HAP-1 (cell line): Measurements from ENCODE around the gene MEN1.
A peak's percentile ranks its signal among the peaks of the same experiment; 100 is the strongest.

Source experiments
- DNase-seq, 2 experiments: peaks; one replicate each; pipeline ENCODE4 v3.0.0-alpha.2; 2016 to 2020; ENCODE audit warnings: low spot score in 2 of 2
- H3K27me3 ChIP-seq: fragments of 250-450 bp; sonication (Bioruptor Pico); 2 replicates; pipeline ENCODE4 v1.5.1; 2020; ENCODE audit warnings: low read depth, mild to moderate bottlenecking, moderate library complexity
- H3K36me3 ChIP-seq: fragments of 250-450 bp; sonication (Bioruptor Pico); replicated peaks from 2 replicates; pipeline ENCODE4 v1.5.1; 2020; ENCODE audit warnings: mild to moderate bottlenecking
- H3K4me1 ChIP-seq: fragments of 250-450 bp; sonication (Bioruptor Pico); 2 replicates; pipeline ENCODE4 v1.5.1; 2020; ENCODE audit warnings: mild to moderate bottlenecking
- H3K4me3 ChIP-seq: fragments of 250-450 bp; sonication (Bioruptor Pico); 2 replicates; pipeline ENCODE4 v1.5.1; 2020; ENCODE audit warnings: mild to moderate bottlenecking, moderate library complexity
- H3K9me3 ChIP-seq: fragments of 250-450 bp; sonication (Bioruptor Pico); 2 replicates; pipeline ENCODE4 v1.5.1; 2020; ENCODE audit warnings: mild to moderate bottlenecking, moderate library complexity
- in situ Hi-C: fragments of 300-500 bp; cut with MboI; formaldehyde crosslinking; loops from 3 replicates; pipeline ENCODE4 v1.14.3; 2020; ENCODE audit warnings: low sequenced_read_pairs, inconsistent platforms, mixed read lengths

The MEN1 gene

GRCh38 chr11:64796757-64797541, 13.4 kb downstream of the MEN1 start:
- Histone ChIP-seq H3K27me3 (no peaks in the 10 kb centered on the region), H3K4me1 (no peaks in the 10 kb centered on the region), H3K36me3 (no peaks in the 10 kb centered on the region; the same call in 1 of the 2 replicates), H3K9me3 (no peaks in the 10 kb centered on the region), H3K4me3 (no peak overlapping the region)
- in situ Hi-C loops, result no loop called here
- no peak for DNase-seq

DNA sequence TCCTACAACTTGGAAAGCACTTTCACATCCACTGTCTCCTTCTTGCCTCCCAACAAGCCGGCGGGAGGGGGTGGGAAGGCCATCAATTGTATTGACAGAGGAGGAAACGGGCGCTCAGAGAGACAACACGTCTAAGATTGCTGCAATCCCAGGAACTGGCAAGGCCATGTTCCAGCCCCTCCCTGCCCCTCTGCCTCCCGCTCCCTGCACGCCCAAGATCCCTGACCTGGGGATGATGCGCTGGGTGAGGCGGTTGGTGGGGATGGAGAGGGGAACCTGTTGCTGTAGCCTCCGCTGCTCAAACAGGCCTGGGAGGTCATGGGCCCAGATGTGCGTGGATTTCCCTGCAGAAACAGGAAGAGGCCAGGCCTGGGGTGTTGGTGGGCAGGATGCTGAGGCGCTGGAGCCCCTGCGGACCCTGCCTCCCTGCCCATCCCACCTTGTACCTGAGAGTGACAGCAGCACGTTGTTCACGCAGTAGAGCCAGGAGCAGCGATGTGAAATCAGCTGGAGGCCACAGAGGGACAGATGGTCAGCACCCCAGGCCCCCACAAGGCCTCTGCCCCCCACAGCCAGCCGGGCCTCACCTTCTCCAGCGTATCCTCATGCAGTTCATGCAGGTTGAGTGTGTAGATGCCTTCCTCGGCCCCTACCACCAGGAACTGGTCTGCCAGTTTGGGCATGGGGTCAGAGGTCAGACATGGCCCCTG, 14.1 kb downstream of the MEN1 start:
- Histone ChIP-seq H3K4me1 (no peaks in the 10 kb centered on the region), H3K9me3 (no peaks in the 10 kb centered on the region), H3K4me3 (no peak overlapping the region), H3K27me3 (no peaks in the 10 kb centered on the region), H3K36me3 (no peaks in the 10 kb centered on the region; the same call in 1 of the 2 replicates)
- DNase-seq, result no peak
- in situ Hi-C loops, result no loop called here

GRCh38 chr11:64794526-64794925, 15.8 kb downstream of the MEN1 start:
- Histone ChIP-seq H3K4me1 (no peaks in the 10 kb centered on the region), H3K36me3 (no peaks in the 10 kb centered on the region; the same call in 1 of the 2 replicates), H3K27me3 (no peaks in the 10 kb centered on the region), H3K9me3 (no peaks in the 10 kb centered on the region), H3K4me3 (no peak overlapping the region)
- DNase-seq, result no peak
- in situ Hi-C loops, result no loop called here

DNA sequence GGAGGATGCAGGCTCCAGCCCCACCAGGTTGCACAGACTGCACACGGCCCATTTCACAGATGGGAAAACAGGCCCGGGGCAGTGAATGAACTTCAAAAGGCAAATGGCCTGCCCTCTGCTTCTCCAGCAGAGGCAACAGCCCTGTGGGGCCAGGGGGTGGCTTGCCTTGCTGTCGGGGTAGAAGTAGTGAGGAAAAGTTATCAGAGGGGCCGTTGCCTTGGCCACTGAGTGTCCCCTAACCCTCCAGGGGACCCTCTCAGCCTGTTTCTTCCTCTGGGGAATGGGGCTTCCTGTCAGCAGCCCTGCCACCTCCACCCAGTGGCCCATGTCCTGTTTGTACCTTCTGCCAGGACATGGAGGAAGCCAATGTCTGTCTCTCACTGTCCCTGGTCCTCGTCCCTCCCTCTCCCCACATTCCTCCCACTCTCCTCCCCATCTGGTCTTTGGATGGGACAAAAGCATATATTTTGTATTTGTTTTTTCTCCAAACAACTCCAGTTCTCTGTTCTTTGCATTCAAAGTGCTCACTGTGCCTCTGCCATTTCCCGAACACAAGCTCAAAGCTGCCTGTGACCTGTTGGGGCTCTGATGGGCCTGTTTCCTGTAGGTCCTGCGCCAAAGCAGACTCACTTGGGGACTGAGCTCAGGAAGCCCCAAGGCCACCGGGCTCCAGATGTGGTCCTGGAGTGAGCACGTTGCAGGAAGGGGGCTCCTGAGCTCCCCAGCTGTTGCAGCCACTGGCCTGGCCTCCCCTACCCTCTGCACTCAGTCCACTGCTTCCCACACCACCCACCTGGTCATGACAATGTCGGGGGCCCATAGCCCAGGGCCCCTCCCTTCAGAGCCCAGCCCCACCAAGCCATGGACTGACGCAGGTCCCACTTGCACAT, 16.8 kb downstream of the MEN1 start:
- no peak for DNase-seq
- Histone ChIP-seq H3K9me3 (no peaks in the 10 kb centered on the region), H3K4me1 (no peaks in the 10 kb centered on the region), H3K4me3 (no peak overlapping the region), H3K36me3 (no peaks in the 10 kb centered on the region; the same call in 1 of the 2 replicates), H3K27me3 (no peaks in the 10 kb centered on the region)
- in situ Hi-C loops, result no loop called here

GRCh38 chr11:64792482-64792881, 17.9 kb downstream of the MEN1 start:
- H3K9me3 ChIP-seq, result no peaks in the 10 kb centered on the region
- no peaks in the 10 kb centered on the region for H3K4me1 ChIP-seq
- no peak overlapping the region for H3K4me3 ChIP-seq
- DNase-seq, result no peak
- in situ Hi-C loops, result no loop called here
- H3K27me3 ChIP-seq, result no peaks in the 10 kb centered on the region
- H3K36me3 ChIP-seq, result no peaks in the 10 kb centered on the region; the same call in 1 of the 2 replicates

GRCh38 chr11:64791781-64792291, 18.5 kb downstream of the MEN1 start:
- DNase-seq, result no peak
- Histone ChIP-seq H3K4me1 (no peaks in the 10 kb centered on the region), H3K4me3 (no peak overlapping the region), H3K9me3 (no peaks in the 10 kb centered on the region), H3K27me3 (no peaks in the 10 kb centered on the region), H3K36me3 (no peaks in the 10 kb centered on the region; the same call in 1 of the 2 replicates)
- in situ Hi-C loops, result no loop called here

DNA sequence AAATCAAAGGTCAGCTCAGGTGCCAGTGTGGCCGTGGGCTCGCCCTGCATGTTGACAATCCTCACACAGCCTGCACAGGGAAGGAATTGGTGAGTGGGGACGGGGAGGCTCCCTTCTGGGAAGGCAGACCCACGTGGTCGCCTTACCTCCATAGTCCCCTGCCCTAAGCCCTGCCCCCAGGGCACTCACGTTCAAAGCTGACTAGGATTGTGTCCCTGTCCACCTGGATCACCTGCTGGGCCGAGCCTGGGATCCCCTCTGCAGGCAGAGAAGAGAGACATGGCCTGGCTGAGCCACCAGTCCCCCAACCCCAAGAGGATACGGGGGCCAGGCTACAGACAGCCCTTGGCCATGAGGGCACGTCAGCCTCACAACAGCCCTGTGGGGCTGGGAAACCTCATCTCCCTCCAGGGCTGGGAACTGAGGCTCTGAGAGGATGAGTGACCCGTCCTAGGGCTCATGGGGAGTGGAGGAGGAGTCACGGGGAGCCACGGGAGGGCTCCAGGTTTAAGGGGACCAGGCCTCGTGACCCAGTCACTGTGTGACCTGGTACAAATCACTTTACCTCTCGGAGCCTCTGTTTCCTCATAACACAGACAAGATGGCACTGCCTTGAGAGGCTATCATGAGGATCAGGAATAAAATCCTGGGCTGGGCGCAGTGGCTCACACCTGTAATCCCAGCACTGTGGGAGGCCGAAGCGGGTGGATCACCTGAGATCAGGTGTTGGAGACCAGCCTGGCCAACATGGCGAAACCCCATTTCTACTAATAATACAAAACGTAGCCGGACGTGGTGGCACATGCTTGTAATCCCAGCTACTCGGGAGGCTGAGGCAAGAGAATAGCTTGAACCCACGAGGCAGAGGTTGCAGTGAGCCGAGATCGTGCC, 19.9 kb downstream of the MEN1 start:
- in situ Hi-C loops, result no loop called here
- Histone ChIP-seq H3K4me1 (no peaks in the 10 kb centered on the region), H3K27me3 (no peaks in the 10 kb centered on the region), H3K9me3 (no peaks in the 10 kb centered on the region), H3K36me3 (no peaks in the 10 kb centered on the region; the same call in 1 of the 2 replicates), H3K4me3 (no peak overlapping the region)
- DNase-seq, result no peak

DNA sequence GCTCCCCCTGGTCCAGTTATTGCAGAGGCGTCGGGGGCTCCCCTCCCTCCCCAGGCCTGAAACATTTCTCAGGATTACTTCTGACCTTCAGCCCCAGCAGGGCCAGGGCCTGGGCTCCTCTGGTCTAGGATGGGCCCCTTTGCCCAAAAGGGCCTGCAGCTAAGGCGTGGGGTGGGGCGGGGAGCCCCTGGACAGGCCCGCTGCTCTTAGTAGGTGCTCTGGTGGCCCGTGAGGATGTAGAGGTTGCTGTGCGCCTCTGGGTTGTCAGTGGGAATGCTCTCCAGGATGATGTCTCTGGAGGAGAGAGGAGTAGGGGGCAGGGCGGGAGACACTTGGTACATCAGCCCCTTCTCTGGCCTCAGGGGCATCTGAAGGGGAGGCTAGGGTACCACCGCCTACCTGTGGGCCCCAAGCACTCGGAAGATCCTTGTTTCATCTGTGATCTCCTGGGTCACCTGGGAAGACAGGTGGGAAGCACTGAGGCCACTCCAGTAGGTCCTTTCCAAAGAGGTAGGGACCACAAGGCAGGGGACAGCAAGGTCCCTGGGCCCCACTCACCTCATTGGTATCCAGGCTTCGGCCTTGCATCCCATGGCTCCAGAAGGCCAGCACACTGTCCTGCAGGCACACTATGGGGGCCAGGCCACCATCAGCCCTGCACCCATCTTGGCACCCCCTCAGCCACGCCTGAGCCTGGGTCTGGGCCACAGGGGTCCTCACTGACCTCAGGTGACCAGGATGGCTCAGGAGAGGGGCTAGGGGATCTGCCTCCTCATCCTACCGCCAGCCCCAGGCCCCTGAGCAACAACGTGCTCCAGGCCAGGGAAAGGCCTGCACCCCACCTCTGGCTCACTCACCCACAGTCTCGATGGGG, 20.8 kb downstream of the MEN1 start:
- no peak for DNase-seq
- Histone ChIP-seq H3K4me3 (no peak overlapping the region), H3K4me1 (no peaks in the 10 kb centered on the region), H3K9me3 (no peaks in the 10 kb centered on the region), H3K27me3 (no peaks in the 10 kb centered on the region), H3K36me3 (no peaks in the 10 kb centered on the region)
- in situ Hi-C loops, result no loop called here

DNA sequence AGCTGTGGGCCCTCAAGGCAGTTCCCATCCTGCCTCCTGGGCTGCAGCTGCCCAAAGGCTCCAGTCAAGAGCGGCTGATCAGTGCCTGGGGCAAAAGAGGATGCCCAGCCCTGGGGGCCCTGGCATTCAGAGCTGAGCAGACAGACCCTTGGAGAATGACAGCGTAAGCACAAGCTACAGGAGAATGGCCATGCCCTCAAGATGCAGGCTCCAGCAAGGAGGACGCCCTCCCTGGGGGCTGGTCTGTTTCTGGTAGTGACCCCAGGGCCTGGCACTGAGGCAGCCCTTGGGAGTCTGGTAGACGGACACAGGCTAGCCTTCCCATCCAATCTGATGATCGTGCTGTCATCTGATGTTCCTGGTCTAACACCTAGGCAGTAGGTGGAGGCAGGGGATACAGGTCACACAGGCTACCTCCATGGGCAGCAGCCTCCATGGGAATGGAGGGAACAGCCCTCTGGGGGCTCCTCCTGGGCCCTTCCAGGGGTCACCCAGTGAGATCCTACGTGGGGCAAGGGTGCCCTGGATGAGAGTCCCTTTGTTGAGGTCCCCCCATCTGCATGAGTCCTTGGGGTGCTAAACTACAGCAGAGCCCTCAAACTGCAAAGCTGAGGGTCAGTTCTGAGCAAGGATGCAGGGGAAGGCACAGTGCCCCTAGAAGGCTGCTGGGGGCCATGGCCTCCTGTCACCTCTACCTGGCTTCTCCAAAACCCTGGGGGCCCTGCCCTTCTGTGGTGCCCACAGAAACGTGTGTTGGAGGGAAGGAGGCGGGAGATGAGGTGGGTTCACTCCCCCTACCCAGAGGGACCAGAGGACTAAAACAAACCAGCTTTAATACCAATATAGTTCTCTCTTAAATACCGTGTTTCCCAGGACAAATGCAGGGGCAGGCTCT, 21.8 kb downstream of the MEN1 start:
- Histone ChIP-seq H3K27me3 (no peaks in the 10 kb centered on the region), H3K4me1 (no peaks in the 10 kb centered on the region), H3K36me3 (no peaks in the 10 kb centered on the region), H3K9me3 (no peaks in the 10 kb centered on the region), H3K4me3 (no peak overlapping the region)
- DNase-seq, result no peak
- in situ Hi-C loops, result no loop called here

DNA sequence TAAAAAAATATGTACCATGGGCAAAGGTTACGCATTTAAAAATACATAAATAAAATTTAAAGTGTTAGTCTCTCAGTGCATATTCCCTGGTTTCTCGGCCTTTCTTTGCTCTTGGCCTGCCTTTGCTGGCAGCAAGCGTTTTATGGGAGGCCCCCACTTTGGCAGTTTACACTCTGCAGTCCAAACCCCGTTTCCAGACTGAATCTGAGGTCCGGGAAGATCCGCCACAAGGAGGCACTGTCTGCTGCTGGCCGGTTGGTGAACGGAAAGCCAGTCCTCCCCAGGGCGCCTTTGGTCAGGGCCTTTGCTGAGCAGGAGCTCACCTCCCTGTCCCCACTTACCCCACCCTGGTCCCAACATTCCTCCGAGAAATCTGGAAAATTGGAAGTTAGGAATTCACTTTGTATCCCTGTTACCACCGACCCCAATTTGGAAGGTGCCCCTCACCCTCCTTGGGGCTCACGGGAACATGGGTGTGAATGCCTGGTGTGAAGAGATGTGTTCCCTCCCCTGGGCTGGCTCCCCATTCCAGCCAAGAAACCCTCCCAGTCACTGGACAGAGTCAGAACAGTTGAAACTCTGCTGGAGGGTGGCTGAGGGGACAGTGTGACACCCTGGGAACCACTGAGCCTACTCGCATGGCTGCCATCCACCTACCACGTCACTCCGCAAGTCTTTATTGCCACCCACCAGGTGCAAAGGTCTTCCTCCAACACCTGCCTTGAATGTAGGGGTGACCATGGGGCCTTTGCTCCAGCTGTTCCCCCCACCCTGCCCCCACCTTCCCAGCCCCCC, 22.6 kb downstream of the MEN1 start:
- no peaks in the 10 kb centered on the region for H3K9me3 ChIP-seq
- peak in 1 of 2 experiments; percentile 70 for DNase-seq

DNA sequence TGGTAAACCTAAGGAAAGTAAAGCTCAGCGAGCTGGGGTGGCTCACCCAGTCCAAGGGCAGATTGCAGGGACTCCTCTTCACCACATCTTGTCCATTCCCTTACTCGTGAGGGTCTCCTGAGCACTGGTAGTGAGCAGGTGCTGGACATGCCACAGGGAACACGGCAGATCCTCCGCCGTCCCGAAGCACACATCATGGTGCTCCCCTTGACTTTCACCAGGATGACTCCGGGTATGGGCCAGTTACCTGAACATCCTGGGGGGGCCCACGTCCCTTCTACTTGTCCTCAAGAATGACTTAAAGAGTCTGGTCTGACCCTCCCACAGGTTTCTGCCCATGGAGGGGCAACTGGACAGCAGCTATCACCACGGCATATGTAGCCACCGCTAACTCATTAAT, 24.0 kb downstream of the MEN1 start:
- DNase-seq, result no peak
- H3K36me3 ChIP-seq, result no peaks in the 10 kb centered on the region; the same call in 1 of the 2 replicates
- in situ Hi-C loops, result no loop called here
- no peak overlapping the region for H3K4me3 ChIP-seq
- H3K9me3 ChIP-seq, result no peaks in the 10 kb centered on the region
- no peaks in the 10 kb centered on the region for H3K27me3 ChIP-seq
- H3K4me1 ChIP-seq, result peaks cover 6% of the 10 kb centered on the region

More for the DNA sequence above, 22.6 kb downstream of the MEN1 start:
- Histone ChIP-seq H3K4me3 (no peak overlapping the region), H3K27me3 (no peaks in the 10 kb centered on the region), H3K4me1 (no peaks in the 10 kb centered on the region), H3K36me3 (no peaks in the 10 kb centered on the region)
- in situ Hi-C loops, result no loop called here
